ENCODE data around the gene DSCAML1.

Gene DSCAML1

GRCh38 chr11:117761993-117762392, 35.0 kb downstream of the DSCAML1 start:
- H3K4me3 ChIP-seq (ENCODE audit: control insufficient read depth, low read depth, low read length), result no peak overlapping the region
- TF ChIP-seq, protein P1, sequence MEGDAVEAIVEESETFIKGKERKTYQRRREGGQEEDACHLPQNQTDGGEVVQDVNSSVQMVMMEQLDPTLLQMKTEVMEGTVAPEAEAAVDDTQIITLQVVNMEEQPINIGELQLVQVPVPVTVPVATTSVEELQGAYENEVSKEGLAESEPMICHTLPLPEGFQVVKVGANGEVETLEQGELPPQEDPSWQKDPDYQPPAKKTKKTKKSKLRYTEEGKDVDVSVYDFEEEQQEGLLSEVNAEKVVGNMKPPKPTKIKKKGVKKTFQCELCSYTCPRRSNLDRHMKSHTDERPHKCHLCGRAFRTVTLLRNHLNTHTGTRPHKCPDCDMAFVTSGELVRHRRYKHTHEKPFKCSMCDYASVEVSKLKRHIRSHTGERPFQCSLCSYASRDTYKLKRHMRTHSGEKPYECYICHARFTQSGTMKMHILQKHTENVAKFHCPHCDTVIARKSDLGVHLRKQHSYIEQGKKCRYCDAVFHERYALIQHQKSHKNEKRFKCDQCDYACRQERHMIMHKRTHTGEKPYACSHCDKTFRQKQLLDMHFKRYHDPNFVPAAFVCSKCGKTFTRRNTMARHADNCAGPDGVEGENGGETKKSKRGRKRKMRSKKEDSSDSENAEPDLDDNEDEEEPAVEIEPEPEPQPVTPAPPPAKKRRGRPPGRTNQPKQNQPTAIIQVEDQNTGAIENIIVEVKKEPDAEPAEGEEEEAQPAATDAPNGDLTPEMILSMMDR (IDR thresholded peaks at IDR 0.05; ENCODE audit: control insufficient read depth, insufficient read depth, low read depth, low read length, missing control alignments), result no peak
- DNase-seq (ENCODE audit: low read depth), result no peak

DNA sequence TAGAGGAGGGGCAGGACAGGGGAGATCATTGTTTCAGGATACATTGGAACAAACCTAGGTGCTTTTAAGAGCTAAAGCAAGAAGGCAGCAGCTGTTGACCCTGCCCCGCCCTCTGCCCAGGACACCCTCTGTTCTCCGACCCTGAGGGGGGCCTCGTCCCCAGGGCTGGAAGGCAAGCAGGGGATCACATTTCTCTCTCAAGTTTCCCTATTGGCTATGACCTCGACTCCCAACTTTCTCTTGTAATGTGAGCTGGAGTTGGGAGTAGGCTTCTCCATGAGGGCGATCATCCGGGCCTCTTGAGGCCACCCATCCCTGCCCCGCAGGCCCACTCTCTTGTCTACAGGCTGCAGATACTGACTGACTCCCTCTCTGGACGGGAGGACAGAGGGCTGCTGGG, 37.7 kb downstream of the DSCAML1 start:
- no peak for DNase-seq (ENCODE audit: low read depth)
- H3K4me3 ChIP-seq (ENCODE audit: control insufficient read depth, low read depth, low read length), result no peak overlapping the region
- TF ChIP-seq, protein P1 (IDR thresholded peaks at IDR 0.05; ENCODE audit: control insufficient read depth, insufficient read depth, low read depth, low read length, missing control alignments), result no peak

DNA sequence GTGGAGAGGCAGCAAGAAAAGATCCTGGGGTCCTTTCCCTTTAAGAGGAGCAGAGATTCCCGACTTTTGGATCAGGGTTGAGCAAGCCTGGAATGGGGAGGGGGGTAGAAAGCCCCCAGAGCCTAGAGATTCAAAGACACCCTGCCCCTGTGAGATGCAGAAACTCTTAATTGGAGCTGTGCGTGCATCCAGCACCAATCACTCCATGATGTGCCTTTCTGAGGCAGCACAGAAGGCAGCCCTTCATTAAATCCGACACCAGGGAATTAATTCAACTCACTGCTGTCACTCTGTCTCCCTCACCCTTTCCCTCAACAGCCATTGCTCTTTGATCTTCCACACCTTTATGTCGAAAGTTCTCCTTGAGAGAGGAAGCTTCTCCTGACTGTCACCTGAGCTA, 43.0 kb downstream of the DSCAML1 start:
- no peak overlapping the region for H3K4me3 ChIP-seq (ENCODE audit: control insufficient read depth, low read depth, low read length)
- TF ChIP-seq, protein P1 (IDR thresholded peaks at IDR 0.05; ENCODE audit: control insufficient read depth, insufficient read depth, low read depth, low read length, missing control alignments), result no peak
- DNase-seq (ENCODE audit: low read depth), result no peak

DNA sequence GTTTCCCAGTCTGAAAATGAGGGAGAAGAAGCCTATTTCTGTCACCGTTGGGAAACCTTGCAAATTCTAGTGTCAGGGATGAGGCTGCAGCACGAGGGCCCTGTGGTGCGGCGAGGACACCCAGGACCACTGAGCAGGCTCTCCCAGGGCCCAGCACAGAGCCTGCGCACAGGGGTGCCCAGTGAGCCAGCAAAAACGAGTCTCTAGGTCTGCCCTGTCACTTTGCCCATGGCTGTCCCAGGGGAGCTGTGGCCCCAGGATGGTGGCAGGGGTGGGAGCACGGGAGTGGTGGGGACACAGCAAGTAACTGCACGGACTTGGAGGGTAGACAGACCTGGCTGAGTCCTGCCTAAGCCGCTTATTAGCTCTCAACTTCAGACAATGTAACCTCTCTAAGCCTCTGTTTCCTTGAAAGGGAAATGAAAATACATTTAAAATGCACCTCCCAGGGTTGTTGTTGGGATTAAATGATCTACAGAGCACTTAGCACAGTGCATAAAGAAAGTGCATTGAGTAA, 44.2 kb downstream of the DSCAML1 start:
- DNase-seq (ENCODE audit: low read depth), result no peak
- TF ChIP-seq, protein P1 (IDR thresholded peaks at IDR 0.05; ENCODE audit: control insufficient read depth, insufficient read depth, low read depth, low read length, missing control alignments), result no peak
- H3K4me3 ChIP-seq (ENCODE audit: control insufficient read depth, low read depth, low read length), result no peak overlapping the region

DNA sequence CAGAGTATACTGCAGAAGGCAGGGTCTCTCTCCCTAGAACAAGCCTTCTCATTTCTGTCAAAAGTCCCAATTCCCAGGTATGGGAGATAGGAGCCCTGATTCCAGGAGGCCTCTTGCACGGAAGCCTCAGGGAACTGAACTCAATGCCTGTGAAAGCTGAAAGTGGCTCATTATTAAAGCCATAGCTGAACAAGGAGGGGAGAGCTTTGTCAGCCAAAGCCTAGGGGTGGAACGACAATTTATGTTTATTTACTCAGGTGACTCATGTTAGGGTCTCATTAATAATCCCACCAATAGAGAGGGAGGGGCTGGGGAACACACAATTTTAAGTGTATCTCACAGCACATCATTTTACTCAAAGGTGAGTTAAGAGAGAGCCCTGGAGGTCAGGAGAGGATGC, 44.9 kb downstream of the DSCAML1 start:
- DNase-seq (ENCODE audit: low read depth), result no peak
- TF ChIP-seq, protein P1 (IDR thresholded peaks at IDR 0.05; ENCODE audit: control insufficient read depth, insufficient read depth, low read depth, low read length, missing control alignments), result no peak
- H3K4me3 ChIP-seq (ENCODE audit: control insufficient read depth, low read depth, low read length), result no peak overlapping the region

DNA sequence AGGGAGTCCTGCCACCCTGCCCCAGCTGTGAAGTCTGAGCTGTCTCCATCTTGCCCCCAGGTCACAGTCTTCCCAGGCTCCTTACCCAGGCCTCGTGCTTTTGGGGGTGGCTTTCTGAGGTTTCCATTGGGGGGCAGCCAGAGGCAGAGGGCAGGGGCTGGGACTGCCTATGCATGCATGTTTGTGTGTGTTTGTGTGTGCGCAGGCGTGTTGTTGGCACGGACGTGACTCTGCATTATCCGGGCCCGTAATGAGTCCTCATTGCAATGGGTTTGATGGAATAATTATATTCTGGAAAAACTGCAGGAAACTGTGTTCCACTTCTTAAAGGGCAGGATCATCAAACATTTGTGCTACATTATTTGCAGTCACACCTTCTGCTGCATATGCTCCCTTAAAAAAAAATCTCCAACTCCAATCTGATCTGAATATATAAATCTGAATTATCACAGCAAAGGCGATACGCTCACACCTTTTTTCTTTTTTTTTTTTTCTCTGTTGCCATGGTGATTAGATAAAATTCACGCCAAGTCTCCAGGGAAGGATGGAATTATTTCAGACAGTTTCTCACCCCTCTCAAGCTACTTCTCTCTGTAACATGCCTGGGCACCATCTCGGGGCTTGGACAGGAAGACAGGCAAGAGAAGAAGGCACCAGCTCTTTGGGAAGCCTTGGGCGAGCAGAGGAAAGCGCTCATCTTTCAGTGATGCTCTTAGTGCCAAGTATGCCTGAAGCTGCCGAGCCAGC, 45.9 kb downstream of the DSCAML1 start:
- no peak for DNase-seq (ENCODE audit: low read depth)
- TF ChIP-seq, protein P1 (IDR thresholded peaks at IDR 0.05; ENCODE audit: control insufficient read depth, insufficient read depth, low read depth, low read length, missing control alignments), result no peak
- H3K4me3 ChIP-seq (ENCODE audit: control insufficient read depth, low read depth, low read length), result no peak overlapping the region

Data from AG09309 (cell line).